SK-N-SH (cell line): ENCODE results near the gene SESN2. TPM values are rescaled to one million over a fixed set of nuclear protein-coding genes. Genes with fewer than 3 reads are reported as not detected.

ENCODE experiments used
- CTCF ChIA-PET: fragments of 300-600, 350-600 bp; formaldehyde crosslinking; extraction: SDS; loops from one replicate; lab custom pipeline; 2021; lab: Yijun Ruan, JAX
- POLR2A ChIA-PET: fragments of 350-600 bp; sonication (Branson Sonifier 250); formaldehyde crosslinking; extraction: SDS; loops from one replicate; lab custom pipeline; 2020; ENCODE audit warnings: antibody characterized with exemption, inconsistent platforms; lab: Yijun Ruan, JAX
- DNase-seq: peaks from one replicate; pipeline ENCODE4 v3.0.0; 2012
- H2AFZ ChIP-seq: fragments of 200-600 bp; sonication (generic); 2 replicates; pipeline ENCODE4 v1.8.1; 2016; ENCODE audit warnings: antibody characterized with exemption, mild to moderate bottlenecking, low read depth
- H3F3A ChIP-seq: fragments of 200-600 bp; sonication (generic); replicated peaks from 2 replicates; pipeline ENCODE3; 2016; ENCODE audit warnings: antibody characterized with exemption, mild to moderate bottlenecking; ENCODE audit not compliant: insufficient read depth
- H3K27ac ChIP-seq, 2 experiments: fragments of 200-500 bp in 1 of 2; fragments of 200-600 bp in 1 of 2; sonication (Bioruptor generic) in 1 of 2; sonication (generic), shearing (Covaris generic) in 1 of 2; 2 replicates each; pipeline versions ENCODE4 v1.5.1 to v1.6.1; 2014 to 2016; ENCODE audit warnings: low read depth in 2 of 2, inconsistent platforms in 1 of 2, low read length in 1 of 2, mild to moderate bottlenecking in 1 of 2, mixed read lengths in 1 of 2
- H3K27me3 ChIP-seq: fragments of 200-600 bp; sonication (generic), shearing (Covaris generic); 2 replicates; pipeline ENCODE4 v1.6.1; 2016; ENCODE audit warnings: mixed run types; ENCODE audit not compliant: insufficient read depth
- H3K36me3 ChIP-seq, 2 experiments: fragments of 200-500 bp in 1 of 2; fragments of 200-600 bp in 1 of 2; sonication (Bioruptor generic) in 1 of 2; sonication (generic) in 1 of 2; replicated peaks in 1 of 2; 2 replicates each; pipeline versions ENCODE3 to v1.5.1; 2014 to 2016; ENCODE audit warnings: low read length in 1 of 2, mild to moderate bottlenecking in 1 of 2; ENCODE audit not compliant: insufficient read depth in 2 of 2, control insufficient read depth in 1 of 2
- H3K4me1 ChIP-seq, 2 experiments: fragments of 200-500 bp in 1 of 2; fragments of 200-600 bp in 1 of 2; sonication (Bioruptor generic) in 1 of 2; sonication (generic), shearing (Covaris generic) in 1 of 2; 2 replicates each; pipeline versions ENCODE4 v1.5.1 to v1.6.1; 2014 to 2016; ENCODE audit warnings: low read depth in 1 of 2, low read length in 1 of 2, mixed run types in 1 of 2; ENCODE audit not compliant: insufficient read depth in 2 of 2, control insufficient read depth in 1 of 2
- H3K4me2 ChIP-seq: fragments of 200-600 bp; sonication (generic), shearing (Covaris generic); 2 replicates; pipeline ENCODE4 v1.6.1; 2017; ENCODE audit warnings: mixed run types
- H3K4me3 ChIP-seq, 2 experiments: fragments of 200-500 bp in 1 of 2; fragments of 200-600 bp in 1 of 2; sonication (Bioruptor generic) in 1 of 2; sonication (generic), shearing (Covaris generic) in 1 of 2; 2 replicates each; pipeline versions ENCODE4 v1.5.1 to v1.8.1; 2014 to 2016; ENCODE audit warnings: low read depth in 2 of 2, inconsistent platforms in 1 of 2, low read length in 1 of 2, mild to moderate bottlenecking in 1 of 2, mixed read lengths in 1 of 2, moderate library complexity in 1 of 2
- H3K79me2 ChIP-seq: fragments of 200-600 bp; sonication (generic); 2 replicates; pipeline ENCODE4 v1.8.1; 2017; ENCODE audit warnings: mild to moderate bottlenecking; ENCODE audit not compliant: insufficient read depth
- H3K9ac ChIP-seq: fragments of 200-600 bp; sonication (generic); 2 replicates; pipeline ENCODE4 v1.6.1; 2017; ENCODE audit warnings: mixed run types
- H3K9me2 ChIP-seq: fragments of 200-600 bp; sonication (generic); 2 replicates; pipeline ENCODE4 v1.6.1; 2017; ENCODE audit warnings: mixed run types
- H3K9me3 ChIP-seq: fragments of 200-600 bp; sonication (generic); 2 replicates; pipeline ENCODE4 v1.6.1; 2017; ENCODE audit warnings: mixed run types, mild to moderate bottlenecking, moderate library complexity
- H4K20me1 ChIP-seq: fragments of 200-600 bp; sonication (generic); 2 replicates; pipeline ENCODE4 v1.6.1; 2017; ENCODE audit warnings: mild to moderate bottlenecking, mixed run types; ENCODE audit not compliant: insufficient read depth
- FOSL2 ChIP-seq: IDR thresholded peaks from 2 replicates; pipeline ENCODE4 v1.4.0; 2012; ENCODE audit warnings: low read depth, mild to moderate bottlenecking, moderate library complexity, borderline replicate concordance
- MEF2A ChIP-seq: IDR thresholded peaks from 2 replicates; pipeline ENCODE4 v1.4.0; 2012; ENCODE audit warnings: low read depth, borderline replicate concordance
- NFIC ChIP-seq: IDR thresholded peaks from 2 replicates; pipeline ENCODE4 v1.4.0; 2012; ENCODE audit warnings: borderline replicate concordance
- RFX5 ChIP-seq: IDR thresholded peaks from 2 replicates; pipeline ENCODE4 v1.6.1; 2012; ENCODE audit warnings: mild to moderate bottlenecking, improper control_type of control experiment, low read length
- WGBS: methylation state at CpG from one replicate; pipeline ENCODE4 v1.1.6; 2017; ENCODE audit warnings: low lambda C conversion rate; 5-methylcytosine and 5-hydroxymethylcytosine counted together
- polyA plus RNA-seq, 3 experiments: library from polyadenylated mRNA; depleted of rRNA; stranded (reverse); fragments of >200 nt; gene quantifications; 2 replicates each; pipeline ENCODE4 v1.2.3, GENCODE V29; 2012
- TF ChIP-seq, protein P1 (sequence below): IDR thresholded peaks from 2 replicates; pipeline ENCODE4 v1.4.0; 2012; ENCODE audit warnings: low read depth, borderline replicate concordance

Gene SESN2
- polyA plus RNA-seq, 1 of the 3 experiments (the other 2 are of a cell fraction): 14.1 TPM

DNA sequence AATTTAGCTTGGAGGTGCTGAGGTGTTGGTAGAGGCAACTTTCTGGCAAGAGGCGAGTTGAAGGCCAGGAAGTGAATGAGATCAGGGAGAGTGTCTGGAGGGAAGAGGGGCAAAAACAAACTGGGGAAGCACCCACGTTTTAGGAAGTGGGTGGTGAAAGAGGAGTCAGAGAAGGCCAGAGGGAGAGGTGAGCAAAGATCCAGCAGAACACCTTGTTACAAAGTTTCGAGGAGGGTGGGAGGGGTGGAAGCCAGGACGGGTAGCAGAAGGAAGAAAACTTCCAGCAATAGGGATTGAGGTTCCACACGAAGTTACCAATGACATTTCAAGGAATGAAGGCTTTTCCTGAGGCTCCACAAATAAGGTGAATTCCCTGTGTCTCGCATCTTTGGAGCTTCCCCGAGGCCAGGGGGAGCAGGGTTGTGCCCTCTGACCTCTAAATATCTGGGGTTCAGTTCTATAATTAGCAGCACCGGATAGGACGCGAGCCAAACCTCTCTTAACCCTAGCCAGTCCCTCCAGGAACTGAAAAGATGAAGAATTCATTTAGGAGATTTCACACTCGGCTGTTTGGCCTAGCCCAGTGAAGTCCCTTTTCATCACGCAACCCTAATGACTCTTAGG, 578 bp upstream of the SESN2 start:
- Histone ChIP-seq H3K4me3 (no peak overlapping the region; a peak in 1 of 4 replicates), H3K36me3 (no peaks in the 10 kb centered on the region)
- TF ChIP-seq RFX5 (no peak), FOSL2 (no peak), MEF2A (no peak), NFIC (no peak)
- TF ChIP-seq, all 33 proteins: peak for 0
- Histone ChIP-seq H3F3A (no peaks in the 10 kb centered on the region), H3K9ac (no peak overlapping the region; the same call in 1 of the 2 replicates), H3K79me2 (peaks cover 43% of the 10 kb centered on the region), H3K27me3 (no peaks in the 10 kb centered on the region), H3K4me2 (no peak overlapping the region), H3K27ac (peak overlapping the region in 1 of 2 experiments; percentile 74; a peak in 2 of 4 replicates), H3K9me2 (no peaks in the 10 kb centered on the region), H3K4me1 (peaks cover 12 to 14% of the 10 kb centered on the region in 2 experiments; a peak in 1 of 4 replicates), H2AFZ (peak overlapping the region; percentile 53; the same call in 1 of the 2 replicates), H4K20me1 (peaks cover 32% of the 10 kb centered on the region), H3K9me3 (no peaks in the 10 kb centered on the region)
- no peak for DNase-seq
- POLR2A ChIA-PET: interaction anchor here (1.5 to 2.2 kb wide), 2 partner anchors 23 to 70 kb away, joined by 4 to 12 read pairs; partner anchors contain the start of genes ATP5IF1 and MED18
- CTCF ChIA-PET: interaction anchor here (0.6 to 3.0 kb wide), 3 partner anchors 10 to 101 kb away, joined by 3 to 36 read pairs (median 29); no protein-coding TSS in a partner anchor
- WGBS: 51% methylated on average over 12 of the region's 12 CpGs

DNA sequence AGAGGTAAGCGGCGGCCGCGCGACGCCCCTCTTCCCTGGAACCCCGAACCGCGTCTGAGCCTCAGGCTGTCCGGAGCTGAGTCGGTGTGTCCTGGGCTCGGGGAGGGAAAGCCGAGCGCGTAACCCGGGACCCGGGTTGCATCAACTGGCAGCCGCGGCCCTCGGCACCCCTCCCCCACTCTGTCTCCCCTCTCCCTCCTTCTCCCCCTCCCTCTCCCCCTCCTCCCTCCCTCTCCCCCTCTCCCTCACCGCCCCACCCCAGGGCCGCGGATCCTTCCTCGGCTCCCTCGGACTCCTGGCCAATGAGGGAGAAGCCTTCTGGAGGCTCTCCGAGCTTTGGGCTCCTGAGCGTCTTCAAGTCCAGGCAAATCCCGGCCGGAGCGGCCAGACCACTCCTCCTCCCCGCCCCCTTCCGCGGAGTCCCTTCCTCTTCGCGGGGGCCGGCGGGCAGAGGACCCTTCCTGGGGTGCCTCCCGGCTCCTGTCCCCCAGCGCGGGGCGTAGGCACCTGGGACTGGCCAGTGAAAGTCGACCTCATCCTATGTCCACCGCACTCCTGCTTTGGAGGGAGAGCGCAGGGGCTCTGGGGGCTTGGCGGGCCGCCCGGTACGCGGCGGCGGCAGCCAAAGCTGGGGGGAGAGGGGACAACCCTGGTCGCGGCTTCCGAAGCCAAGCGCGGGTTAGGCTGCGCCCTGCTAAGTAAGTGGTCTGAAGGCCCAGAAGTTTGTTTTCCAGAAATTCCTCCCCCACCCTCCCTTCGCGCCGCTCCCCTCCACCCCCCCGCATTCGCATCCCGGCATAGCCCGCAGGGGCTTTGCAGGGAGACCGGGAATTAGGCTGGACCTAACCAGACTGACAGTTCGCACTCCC, 850 bp downstream of the SESN2 start:
- Histone ChIP-seq H3K27ac (peak overlapping the region; percentile 82 to 83), H3K4me2 (peak overlapping the region; percentile 85), H3K79me2 (peaks cover 57% of the 10 kb centered on the region), H3K36me3 (no peaks in the 10 kb centered on the region), H3K9me3 (no peaks in the 10 kb centered on the region), H3K27me3 (no peaks in the 10 kb centered on the region), H3K9ac (peak overlapping the region; percentile 94), H4K20me1 (peaks cover 47% of the 10 kb centered on the region), H3K9me2 (no peaks in the 10 kb centered on the region), H3K4me1 (peaks cover 12 to 14% of the 10 kb centered on the region in 2 experiments; a peak in 1 of 4 replicates), H2AFZ (peak overlapping the region; percentile 89; the same call in 1 of the 2 replicates), H3F3A (no peaks in the 10 kb centered on the region), H3K4me3 (peak overlapping the region; percentile 78 to 96)
- WGBS: under 1% methylated on average over 41 of the region's 66 CpGs
- ChIA-PET POLR2A (interaction anchor here (0.6 to 2.2 kb wide), 8 partner anchors 11 to 322 kb away, joined by 3 to 12 read pairs (median 4); partner anchors contain the start of genes ATP5IF1 and MED18), CTCF (interaction anchor here (0.6 to 3.0 kb wide), 7 partner anchors 9 to 100 kb away, joined by 3 to 29 read pairs (median 4); partner anchors contain the start of gene ATP5IF1)
- peak; percentile 30 for TF ChIP-seq NFIC
- TF ChIP-seq, protein P1, sequence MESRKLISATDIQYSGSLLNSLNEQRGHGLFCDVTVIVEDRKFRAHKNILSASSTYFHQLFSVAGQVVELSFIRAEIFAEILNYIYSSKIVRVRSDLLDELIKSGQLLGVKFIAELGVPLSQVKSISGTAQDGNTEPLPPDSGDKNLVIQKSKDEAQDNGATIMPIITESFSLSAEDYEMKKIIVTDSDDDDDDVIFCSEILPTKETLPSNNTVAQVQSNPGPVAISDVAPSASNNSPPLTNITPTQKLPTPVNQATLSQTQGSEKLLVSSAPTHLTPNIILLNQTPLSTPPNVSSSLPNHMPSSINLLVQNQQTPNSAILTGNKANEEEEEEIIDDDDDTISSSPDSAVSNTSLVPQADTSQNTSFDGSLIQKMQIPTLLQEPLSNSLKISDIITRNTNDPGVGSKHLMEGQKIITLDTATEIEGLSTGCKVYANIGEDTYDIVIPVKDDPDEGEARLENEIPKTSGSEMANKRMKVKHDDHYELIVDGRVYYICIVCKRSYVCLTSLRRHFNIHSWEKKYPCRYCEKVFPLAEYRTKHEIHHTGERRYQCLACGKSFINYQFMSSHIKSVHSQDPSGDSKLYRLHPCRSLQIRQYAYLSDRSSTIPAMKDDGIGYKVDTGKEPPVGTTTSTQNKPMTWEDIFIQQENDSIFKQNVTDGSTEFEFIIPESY: no peak
- DNase-seq: peak; percentile 81
